OCI-M2 (cell line): ENCODE measurements around the gene RBM44.
"Not testable (repeated sequence)": the region's sequence is repeated elsewhere in the genome, so short reads cannot be mapped to it uniquely, and the experiment has no call there.

ENCODE experiments used
- DNase-seq: peaks from one replicate; lab custom pipeline; 2025; ENCODE audit not compliant: unreplicated experiment; lab: John Stamatoyannopoulos, UW

Gene RBM44

GRCh38 chr2:237857791-237858190 lies 59.2 kb downstream of the RBM44 start:
- no peak for DNase-seq

DNA sequence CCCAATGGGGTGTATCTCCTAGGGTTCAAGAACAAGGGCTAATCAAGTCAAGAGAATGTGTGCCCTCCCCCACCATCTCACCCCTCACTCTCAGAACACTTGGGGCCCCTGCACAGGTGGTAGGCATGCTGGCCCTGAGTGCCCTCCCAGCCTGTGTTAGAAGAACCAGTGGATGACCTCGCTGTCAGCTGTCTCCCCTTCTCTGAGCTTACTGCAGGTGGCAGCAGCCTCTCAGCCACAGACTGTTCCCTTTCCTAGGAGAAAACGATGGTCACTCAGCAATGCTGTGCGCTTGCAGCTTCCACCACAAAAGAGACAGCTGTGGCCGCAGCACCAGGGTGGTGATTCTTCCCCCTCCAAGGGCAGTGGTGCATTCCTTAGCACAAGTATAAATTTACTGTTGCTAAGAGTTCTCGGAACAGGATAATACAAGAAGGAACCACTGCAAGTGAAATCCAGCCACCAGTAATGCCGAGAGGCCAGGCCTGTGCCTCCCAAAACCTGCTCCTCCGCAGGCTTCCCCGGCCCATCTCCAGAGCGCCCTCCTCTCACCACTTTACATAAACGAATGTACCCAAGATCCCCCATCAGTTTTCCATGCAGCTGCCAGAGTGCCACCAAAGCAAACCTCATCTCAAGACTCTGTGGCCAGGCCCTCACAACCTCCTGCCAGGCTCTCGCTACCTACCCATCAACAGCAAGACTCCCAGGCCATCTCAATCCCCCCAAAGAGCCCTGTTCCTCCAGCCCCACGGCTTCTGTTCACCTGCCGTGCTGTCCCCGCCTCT lies 59.9 kb downstream of the RBM44 start:
- DNase-seq: peak; percentile 10

DNA sequence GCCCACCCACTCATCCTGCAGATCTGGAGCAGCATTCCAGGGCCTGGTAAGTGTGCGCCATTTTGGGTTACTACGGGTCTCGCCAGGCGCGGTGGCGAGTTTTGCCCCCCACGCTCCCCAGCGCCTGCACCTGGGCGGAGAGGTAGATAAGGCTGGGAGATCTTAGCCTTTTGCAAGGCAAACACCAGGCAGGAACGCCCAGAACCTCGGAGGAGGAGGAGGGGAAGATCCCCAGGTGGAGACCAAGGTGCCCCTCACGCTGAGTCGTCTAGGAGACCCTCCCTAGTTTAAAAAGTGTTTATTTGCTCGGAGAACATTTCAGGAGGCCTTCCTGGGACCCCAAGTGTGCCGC lies 60.5 kb downstream of the RBM44 start:
- DNase-seq: no peak

DNA sequence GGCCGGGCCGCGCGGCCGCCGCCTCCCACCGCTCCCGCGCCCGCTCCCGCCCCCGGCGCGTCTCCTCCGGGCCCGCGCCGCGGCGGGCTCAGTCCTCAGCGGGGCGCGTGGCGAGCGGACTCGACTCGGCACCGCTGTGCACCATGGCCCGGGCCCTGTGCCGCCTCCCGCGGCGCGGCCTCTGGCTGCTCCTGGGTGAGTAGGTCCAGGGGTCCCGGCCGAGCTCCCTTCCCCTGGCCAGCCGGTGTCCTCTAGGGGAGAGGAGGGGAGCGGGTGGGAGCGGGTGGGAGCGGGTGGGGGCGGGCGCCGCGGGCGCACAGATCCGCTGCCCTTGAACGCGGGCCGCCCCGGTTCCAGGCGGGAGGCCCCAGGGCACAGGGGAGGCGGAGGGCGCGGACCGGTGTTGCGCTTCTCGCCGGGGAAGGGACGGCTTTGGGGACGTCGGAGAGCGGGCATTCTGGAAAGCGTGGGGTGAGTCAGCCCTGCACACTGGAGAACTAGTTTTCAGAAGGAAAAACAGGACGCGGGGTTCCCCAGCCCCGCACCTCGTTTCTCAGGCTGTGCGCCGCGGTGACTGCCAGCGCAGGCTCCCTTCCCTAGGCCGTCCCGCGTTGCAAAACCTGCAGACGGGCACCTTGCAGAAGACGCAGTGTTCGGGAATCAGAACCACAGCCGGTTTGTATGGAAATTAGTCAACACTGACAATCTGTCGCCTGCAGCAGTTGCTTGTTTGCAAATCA lies 61.1 kb downstream of the RBM44 start, which contains the start of gene RAMP1:
TSS of gene RAMP1 (plus strand) at position 91 of the 740 bp plus-strand sequence. CDS start at position 144, 53 bp downstream.
- DNase-seq: no peak

GRCh38 chr2:237860273-237860935 lies 61.8 kb downstream of the RBM44 start:
- DNase-seq: no peak

GRCh38 chr2:237861875-237862527 lies 63.4 kb downstream of the RBM44 start:
- no peak for DNase-seq

- no peak for DNase-seq
Observed at GRCh38 chr2:237862528-237862895, 63.9 kb downstream of the RBM44 start.

DNA sequence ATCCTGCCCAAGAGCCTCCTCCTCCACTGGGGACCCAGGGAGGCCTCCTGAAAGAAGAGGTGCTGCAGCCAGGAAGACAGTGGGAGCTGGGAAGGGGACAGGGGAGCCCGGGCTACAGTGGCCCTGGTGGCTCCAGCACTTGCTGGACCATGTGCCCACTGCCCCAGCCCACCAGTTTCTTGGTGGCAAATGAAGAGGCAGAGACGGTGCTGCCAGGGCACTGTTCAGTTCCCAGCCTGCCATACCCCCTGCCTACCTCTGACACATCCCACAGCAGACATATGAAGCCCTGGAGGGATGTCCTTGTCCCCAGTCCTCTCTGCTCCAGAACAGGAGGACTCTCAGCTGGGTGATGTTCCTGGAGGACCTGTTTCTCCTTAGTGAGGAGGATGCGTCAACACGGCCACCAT lies 64.5 kb downstream of the RBM44 start:
- no peak for DNase-seq

DNA sequence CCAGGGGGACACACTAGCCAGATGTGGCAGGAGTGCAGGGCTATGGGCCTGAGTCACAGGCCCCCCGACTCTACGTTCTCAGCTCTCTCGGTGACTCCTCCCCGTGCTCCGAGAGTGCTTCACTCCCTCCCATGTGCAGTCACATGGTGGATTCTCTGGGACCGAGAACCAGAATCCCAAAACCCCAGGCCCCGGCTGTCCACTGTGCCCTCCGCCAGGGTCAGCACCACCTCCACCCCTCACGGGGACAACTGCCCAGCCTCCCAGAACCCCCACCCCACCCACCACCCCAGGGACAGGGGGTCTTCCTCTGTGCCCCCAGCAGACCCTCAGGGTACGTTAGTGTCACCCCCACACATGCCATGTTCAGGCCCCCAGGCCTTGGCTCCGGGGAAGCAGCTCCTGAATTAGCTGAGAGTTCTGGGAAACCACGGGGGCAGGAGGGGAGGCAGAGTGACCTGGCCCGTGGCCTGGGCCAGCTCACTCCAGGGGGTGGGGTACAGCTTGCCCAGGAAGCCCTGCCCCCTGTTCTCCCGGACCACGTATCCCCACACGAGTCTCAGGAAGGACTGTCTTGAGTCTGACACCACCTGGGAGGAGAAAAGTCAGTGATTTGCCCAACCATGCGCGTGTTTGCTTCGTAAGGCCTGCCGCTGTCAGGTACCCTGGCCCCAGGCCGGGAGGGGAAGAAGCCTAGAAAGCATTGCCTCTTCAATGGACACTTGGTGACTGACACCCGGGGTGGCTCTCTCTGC lies 65.3 kb downstream of the RBM44 start:
- DNase-seq: no peak

- DNase-seq: no peak
Observed at GRCh38 chr2:237864444-237864931, 65.9 kb downstream of the RBM44 start.

- DNase-seq: no peak
Observed at GRCh38 chr2:237864940-237865622, 66.5 kb downstream of the RBM44 start.

DNA sequence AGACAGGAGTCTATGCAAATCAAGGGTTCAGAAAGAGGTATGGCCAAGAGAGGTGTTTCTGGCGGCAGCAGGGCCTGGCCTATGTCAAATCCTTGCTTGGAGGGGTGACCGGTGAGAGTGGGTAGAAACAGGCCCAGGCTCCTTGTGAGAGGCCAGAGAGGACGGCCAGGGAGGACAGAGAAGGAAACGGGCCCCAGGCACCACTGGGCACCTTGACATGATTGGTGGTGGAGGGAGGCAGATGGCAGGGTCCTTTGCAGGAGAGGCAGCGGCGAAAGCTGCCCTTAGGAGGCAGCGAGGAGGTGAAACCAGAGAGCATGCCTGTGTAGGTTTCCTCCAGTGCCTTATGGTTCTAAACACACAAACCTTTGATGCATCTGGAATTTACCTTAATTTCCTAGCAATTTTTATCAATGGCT lies 67.1 kb downstream of the RBM44 start:
- no peak for DNase-seq

DNA sequence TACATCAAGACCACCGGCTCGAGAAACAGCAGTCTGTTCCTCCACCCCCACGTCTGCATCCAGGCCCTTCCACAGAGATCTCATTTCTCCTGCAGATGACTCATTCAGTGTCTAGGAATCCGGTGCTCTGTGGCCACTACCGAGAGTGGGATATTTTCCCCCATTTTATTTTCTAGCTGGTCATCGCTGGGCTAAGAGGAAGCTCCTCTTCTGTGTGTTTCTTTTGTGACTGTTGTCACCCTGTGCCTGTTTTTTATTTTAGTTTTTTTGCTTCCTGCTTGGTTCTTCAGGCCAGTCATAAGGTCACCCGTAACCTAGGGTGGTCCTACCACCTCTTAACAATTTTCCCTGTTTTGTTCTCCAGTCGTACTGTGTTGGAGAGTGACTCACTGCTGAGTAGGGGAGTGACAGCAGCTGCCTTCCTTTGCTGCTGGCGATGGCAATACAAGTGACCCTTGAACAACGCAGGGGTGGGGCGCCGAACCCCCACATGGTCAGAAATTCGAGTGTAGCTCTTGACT lies 67.6 kb downstream of the RBM44 start:
- DNase-seq: no peak

GRCh38 chr2:237867465-237867864 lies 68.9 kb downstream of the RBM44 start:
- no peak for DNase-seq

GRCh38 chr2:237868074-237868473 lies 69.5 kb downstream of the RBM44 start:
- DNase-seq: not testable (repeated sequence)

GRCh38 chr2:237868631-237869342 lies 70.2 kb downstream of the RBM44 start:
- no peak for DNase-seq

- no peak for DNase-seq
Observed at GRCh38 chr2:237869343-237870102, 70.9 kb downstream of the RBM44 start.

GRCh38 chr2:237870126-237870525 lies 71.5 kb downstream of the RBM44 start:
- no peak for DNase-seq
